Ascending aorta (tissue), 2 donors: ENCODE measurements around the gene SARNP. TPM values are rescaled to one million over a fixed set of nuclear protein-coding genes. Genes with fewer than 3 reads are reported as not detected.
"Not testable (repeated sequence)": the region's sequence is repeated elsewhere in the genome, so short reads cannot be mapped to it uniquely, and the experiment has no call there.

Experiments used
- DNase-seq, 2 donors: peaks; one replicate each; pipeline ENCODE4 v3.0.0-alpha.2; 2019; ENCODE audit warnings: low spot score in 2 of 2
- H3K27ac ChIP-seq, 2 donors: fragments of 200-600 bp; sonication (generic); one replicate each; pipeline ENCODE4 v1.5.1; 2016 to 2017; ENCODE audit warnings: mild to moderate bottlenecking in 1 of 2
- H3K27me3 ChIP-seq: fragments of 200-600 bp; sonication (generic); one replicate; pipeline ENCODE4 v1.5.1; 2017
- H3K36me3 ChIP-seq, 2 donors: fragments of 200-600 bp; sonication (generic); one replicate each; pipeline ENCODE4 v1.5.1; 2016
- H3K4me1 ChIP-seq, 2 donors: fragments of 200-600 bp; sonication (generic); one replicate each; pipeline ENCODE4 v1.5.1; 2016 to 2017; ENCODE audit warnings: mild to moderate bottlenecking in 1 of 2
- H3K4me3 ChIP-seq, 2 donors: fragments of 200-600 bp; sonication (generic); one replicate each; pipeline ENCODE4 v1.5.1; 2016 to 2017; ENCODE audit warnings: mild to moderate bottlenecking in 1 of 2
- H3K9me3 ChIP-seq, 2 donors: fragments of 200-600 bp; sonication (generic); one replicate each; pipeline ENCODE4 v1.5.1; 2016
- intact Hi-C: fragments of 100-400 bp; cut with DNase I; formaldehyde crosslinking; loops from one replicate; pipeline ENCODE4 v1.15.1; 2023
- total RNA-seq: library from RNA; depleted of rRNA; stranded (reverse); fragments of >200 nt; gene quantifications from one replicate; pipeline ENCODE4 v1.1.0, GENCODE V29; 2016
- TF ChIP-seq, protein P1 (sequence below), 3 experiments: fragments of 200-600 bp in 2 of 3; fragments of 450-650 bp in 1 of 3; sonication (generic) in 2 of 3; IDR thresholded peaks; one replicate each; pipeline ENCODE4 v1.5.1; 2016 to 2019; ENCODE audit warnings: antibody characterized with exemption in 3 of 3, mild to moderate bottlenecking in 1 of 3, moderate library complexity in 1 of 3

The SARNP gene
- total RNA-seq, 1 donor from 2014 or later: 13.4 TPM

DNA sequence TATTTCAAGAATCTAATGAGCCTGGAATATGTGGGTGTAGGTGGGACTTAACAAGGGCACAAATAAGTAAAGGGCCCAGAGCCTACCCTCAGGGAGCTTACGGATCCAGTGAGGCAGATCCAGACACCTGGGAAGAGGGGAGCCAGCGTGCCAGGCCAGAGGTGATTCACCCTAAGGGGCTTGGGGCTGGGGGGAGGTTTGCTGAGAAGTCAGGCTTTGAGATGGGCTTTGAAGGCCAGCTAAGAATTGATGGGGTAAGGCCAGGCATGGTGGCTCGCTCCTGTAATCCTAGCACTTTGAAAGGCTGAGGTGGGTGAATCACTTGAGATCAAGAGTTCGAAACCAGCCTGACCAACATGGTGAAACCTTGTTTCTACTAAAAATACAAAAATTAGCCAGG, 25.9 kb upstream of the SARNP start:
- no peaks in the 10 kb centered on the region for H3K27me3 ChIP-seq
- DNase-seq: no peak
- peak overlapping the region; percentile 69 to 82 for H3K27ac ChIP-seq
- intact Hi-C loops: loop anchor here (10.0 kb wide), 2 partner anchors 681 to 1409 kb away; partner anchors contain the start of gene RBMS2
- peaks cover 4% of the 10 kb centered on the region in 2 donors for H3K36me3 ChIP-seq
- H3K4me3 ChIP-seq: no peak overlapping the region
- H3K9me3 ChIP-seq: no peaks in the 10 kb centered on the region
- TF ChIP-seq, protein P1, sequence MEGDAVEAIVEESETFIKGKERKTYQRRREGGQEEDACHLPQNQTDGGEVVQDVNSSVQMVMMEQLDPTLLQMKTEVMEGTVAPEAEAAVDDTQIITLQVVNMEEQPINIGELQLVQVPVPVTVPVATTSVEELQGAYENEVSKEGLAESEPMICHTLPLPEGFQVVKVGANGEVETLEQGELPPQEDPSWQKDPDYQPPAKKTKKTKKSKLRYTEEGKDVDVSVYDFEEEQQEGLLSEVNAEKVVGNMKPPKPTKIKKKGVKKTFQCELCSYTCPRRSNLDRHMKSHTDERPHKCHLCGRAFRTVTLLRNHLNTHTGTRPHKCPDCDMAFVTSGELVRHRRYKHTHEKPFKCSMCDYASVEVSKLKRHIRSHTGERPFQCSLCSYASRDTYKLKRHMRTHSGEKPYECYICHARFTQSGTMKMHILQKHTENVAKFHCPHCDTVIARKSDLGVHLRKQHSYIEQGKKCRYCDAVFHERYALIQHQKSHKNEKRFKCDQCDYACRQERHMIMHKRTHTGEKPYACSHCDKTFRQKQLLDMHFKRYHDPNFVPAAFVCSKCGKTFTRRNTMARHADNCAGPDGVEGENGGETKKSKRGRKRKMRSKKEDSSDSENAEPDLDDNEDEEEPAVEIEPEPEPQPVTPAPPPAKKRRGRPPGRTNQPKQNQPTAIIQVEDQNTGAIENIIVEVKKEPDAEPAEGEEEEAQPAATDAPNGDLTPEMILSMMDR (IDR thresholded peaks at IDR 0.05): no peak
- peaks cover 0 to 28% of the 10 kb centered on the region in 2 donors for H3K4me1 ChIP-seq

DNA sequence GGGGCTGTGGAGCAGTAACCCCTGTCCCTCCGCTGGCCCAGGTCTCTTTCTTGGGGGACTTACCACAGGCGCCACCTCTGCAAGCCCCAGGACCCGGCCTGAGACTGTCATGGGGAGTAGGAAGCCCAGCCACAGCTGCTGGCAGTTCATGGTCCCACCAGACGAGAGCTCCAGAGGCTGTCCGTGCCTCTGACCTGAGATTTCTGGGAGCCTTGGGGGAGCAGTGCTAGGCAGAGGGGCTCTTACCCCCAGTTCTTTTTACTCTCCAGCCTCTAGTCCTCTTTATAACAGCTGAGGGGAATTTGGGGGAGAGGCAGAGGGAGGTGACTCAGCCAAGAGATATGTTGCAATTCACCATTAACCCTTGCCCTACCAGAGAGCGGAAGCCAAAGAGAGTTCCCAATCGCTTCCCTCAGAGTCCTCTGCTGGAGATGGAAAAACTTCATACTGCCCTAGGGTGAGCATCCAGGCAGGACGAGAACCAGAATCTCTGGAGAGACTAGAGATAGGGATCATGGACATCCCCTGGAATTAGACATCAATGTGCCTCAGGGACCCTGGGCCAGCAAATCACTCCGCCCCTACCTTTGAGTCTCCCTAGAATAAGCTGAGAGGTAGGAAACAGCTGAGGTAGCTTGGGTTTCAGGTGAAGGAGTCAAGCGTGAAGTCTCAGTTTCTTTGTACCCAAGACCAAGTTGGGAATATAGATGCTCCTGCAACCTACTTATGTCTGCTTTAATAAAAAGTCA, 25.3 kb upstream of the SARNP start, which contains the start of gene MMP19:
Gene MMP19 (minus strand): TSS at position 256 of the 749 bp plus-strand sequence. CDS start 106 bp downstream, at position 150.
- H3K27me3 ChIP-seq: no peaks in the 10 kb centered on the region
- no peak for DNase-seq
- TF ChIP-seq, protein P1 (IDR thresholded peaks at IDR 0.05): no peak
- intact Hi-C loops: loop anchor here (10.0 kb wide), 2 partner anchors 682 to 1408 kb away; partner anchors contain the start of gene RBMS2
- H3K27ac ChIP-seq: peak within 1 kb of the TSS; percentile 69 to 82
- H3K36me3 ChIP-seq: peaks cover 4% of the 10 kb centered on the region in 2 donors
- peaks cover 0 to 26% of the 10 kb centered on the region in 2 donors for H3K4me1 ChIP-seq
- H3K9me3 ChIP-seq: no peaks in the 10 kb centered on the region
- H3K4me3 ChIP-seq: peak within 1 kb of the TSS; percentile 42 to 62

DNA sequence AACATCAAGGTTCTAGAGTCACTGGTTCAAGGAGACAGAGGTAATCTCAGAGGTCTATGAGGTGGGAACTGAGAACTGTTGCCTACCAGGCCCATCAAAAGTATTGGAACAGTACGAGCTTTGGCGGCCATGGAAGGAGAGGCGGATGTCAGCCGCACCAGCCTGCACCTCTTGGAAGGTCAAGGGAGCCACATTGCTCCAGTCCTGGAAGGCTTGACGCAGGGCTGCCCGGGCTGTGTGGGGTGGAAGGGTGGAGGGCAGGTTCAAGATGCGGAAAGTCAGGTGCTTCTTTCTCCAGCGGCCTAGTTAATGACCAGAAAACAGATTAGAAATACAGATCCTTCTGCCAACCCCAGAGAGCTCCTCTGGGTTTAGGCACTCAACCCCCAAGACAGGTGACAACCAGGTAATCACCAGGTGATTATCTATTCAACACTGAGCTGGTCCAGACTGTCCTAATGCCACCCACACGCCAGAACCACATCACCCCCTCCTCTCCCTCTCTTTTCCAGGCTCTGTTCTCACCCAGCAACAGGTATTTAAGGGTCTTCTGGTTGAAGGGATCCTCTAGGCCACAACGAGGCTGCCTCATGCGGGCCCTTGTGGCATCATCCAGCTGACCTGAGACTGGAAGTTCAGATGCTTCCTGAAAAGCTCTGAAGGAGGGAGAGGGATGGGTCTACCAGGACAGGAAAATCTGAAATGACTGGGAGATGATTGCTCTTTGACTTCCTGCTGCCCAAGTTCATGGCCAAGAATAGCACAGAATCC, 23.2 kb upstream of the SARNP start:
- H3K4me1 ChIP-seq: peaks cover 0 to 9% of the 10 kb centered on the region in 2 donors
- no peaks in the 10 kb centered on the region for H3K27me3 ChIP-seq
- TF ChIP-seq, protein P1 (IDR thresholded peaks at IDR 0.05): no peak
- peak overlapping the region in 1 of 2 donors; percentile 62 for H3K4me3 ChIP-seq
- no peak overlapping the region for H3K27ac ChIP-seq
- H3K9me3 ChIP-seq: no peaks in the 10 kb centered on the region
- peaks cover 6 to 16% of the 10 kb centered on the region in 2 donors for H3K36me3 ChIP-seq
- intact Hi-C loops: loop anchor here (10.0 kb wide), 2 partner anchors 684 to 1406 kb away; partner anchors contain the start of gene RBMS2
- DNase-seq: peak in 1 of 2 donors; percentile 44

DNA sequence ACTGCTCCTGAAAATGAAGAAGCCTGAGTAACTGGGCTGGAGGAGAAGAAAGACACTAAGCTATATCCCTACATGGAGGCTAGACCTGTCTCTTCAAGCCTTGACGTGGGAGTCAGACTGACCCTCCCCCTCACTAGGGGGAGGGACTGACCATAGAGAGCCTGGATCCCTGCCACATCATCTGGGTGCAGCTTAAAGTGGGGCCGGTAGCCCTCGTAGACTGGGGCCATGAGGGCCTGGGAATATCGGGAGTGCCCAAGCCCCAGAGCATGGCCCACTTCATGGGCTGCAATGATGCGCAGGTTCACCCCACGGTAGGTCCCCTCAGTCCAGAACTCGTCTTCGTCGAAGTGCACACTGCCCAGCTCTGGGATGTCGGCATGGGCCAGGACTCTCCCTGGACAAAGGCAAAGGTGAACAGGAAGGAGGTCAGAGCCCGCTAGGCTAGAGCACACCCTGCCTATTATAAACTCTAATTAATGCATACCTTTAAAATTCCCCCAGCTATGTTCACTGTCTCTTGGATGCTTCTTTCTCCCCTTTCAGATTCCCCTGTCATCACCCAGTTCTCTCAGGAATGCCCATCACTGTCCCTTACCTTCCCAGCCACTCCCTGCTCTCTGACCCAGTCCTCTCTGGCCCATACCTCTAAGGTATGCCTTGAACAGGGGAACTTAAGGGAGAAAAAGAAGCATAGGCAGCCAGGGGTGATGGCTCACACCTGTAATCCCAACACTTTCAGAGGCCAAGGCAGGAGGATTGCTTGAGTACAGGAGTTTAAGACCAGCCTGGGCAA, 22.0 kb upstream of the SARNP start:
- H3K36me3 ChIP-seq: peaks cover 6 to 18% of the 10 kb centered on the region in 2 donors
- TF ChIP-seq, protein P1 (IDR thresholded peaks at IDR 0.05): no peak
- H3K27me3 ChIP-seq: no peaks in the 10 kb centered on the region
- no peak overlapping the region for H3K27ac ChIP-seq
- no peaks in the 10 kb centered on the region for H3K9me3 ChIP-seq
- no peak overlapping the region for H3K4me3 ChIP-seq
- intact Hi-C loops: loop anchor here (10.0 kb wide), 2 partner anchors 685 to 1405 kb away; partner anchors contain the start of gene RBMS2
- peaks cover 0 to 4% of the 10 kb centered on the region in 2 donors for H3K4me1 ChIP-seq
- no peak for DNase-seq

DNA sequence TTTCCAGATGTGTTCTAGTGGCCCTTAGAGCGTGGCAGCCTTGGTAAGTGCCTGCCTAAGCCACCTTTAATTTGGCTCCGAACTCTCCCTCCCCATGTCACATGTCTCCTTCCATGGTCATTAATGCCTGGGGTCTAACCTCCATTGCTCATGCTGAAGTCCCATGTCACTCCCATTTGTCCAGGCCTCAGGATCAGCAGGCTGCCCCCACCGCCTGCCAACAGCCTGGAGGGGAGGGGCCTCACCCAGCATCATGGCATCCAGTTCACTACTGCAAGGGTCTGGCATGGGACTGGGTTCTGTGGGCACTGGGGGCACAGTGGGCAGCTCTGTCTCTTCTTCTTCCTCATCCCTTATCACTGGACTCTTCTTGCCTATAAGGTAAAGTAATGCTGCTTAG, 20.8 kb upstream of the SARNP start:
- H3K27me3 ChIP-seq: no peaks in the 10 kb centered on the region
- H3K4me3 ChIP-seq: no peak overlapping the region
- intact Hi-C loops: no loop called here
- TF ChIP-seq, protein P1 (IDR thresholded peaks at IDR 0.05): no peak
- no peak overlapping the region for H3K27ac ChIP-seq
- peaks cover 0 to 4% of the 10 kb centered on the region in 2 donors for H3K4me1 ChIP-seq
- H3K9me3 ChIP-seq: no peaks in the 10 kb centered on the region
- H3K36me3 ChIP-seq: peaks cover 6 to 18% of the 10 kb centered on the region in 2 donors
- no peak for DNase-seq

DNA sequence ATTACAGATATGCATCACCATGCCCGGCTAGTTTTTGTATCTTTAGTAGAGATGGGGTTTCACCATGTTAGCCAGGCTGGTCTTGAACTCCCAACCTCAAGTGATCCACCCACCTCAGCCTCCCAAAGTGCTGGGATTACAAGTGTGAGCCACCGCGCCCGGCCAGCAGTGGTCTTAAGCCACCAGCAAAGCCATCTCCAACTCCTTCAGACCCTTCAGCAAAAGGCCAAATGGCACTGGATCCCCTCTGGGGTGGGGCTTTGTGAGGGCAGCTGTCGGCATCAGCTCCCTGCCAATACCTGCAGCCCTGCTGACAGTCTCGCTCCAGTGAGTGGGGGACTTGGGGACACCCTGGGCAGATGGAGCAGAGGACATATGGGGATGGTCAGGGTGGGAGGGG, 16.9 kb upstream of the SARNP start:
- H3K4me1 ChIP-seq, DNase-seq, intact Hi-C loops, H3K9me3 ChIP-seq, H3K27ac ChIP-seq, H3K4me3 ChIP-seq, H3K27me3 ChIP-seq: not testable (repeated sequence)
- H3K36me3 ChIP-seq: peaks cover 4 to 14% of the 10 kb centered on the region in 2 donors
